ENCODE measurements around the gene RAD1. TPM values are rescaled to one million over a fixed set of nuclear protein-coding genes. Genes with fewer than 3 reads are reported as not detected.

Gene RAD1
- total RNA-seq, 3 donors from 2014 or later (not counting 1 experiment from before 2014, with no cell fraction given): 24.3 to 30.9 (median 29.7) TPM

DNA sequence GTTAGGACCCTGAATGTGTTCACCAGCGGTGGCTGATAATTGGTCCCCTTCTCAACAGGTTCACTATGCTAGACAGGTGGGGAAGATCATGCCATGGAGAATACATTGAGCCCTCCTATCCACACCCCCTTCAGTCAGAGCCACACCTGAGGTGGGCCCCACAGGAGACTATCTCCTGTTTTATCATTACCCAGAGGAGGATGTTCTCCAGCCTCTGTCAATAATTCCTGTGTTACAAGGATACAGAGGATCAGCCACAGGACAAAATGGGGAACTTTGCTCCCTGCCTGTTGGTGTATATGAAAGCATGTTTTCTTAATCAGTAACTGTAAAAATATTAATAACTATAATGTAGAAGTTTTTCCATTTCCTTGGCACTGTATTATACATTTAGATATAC, 25.9 kb downstream of the RAD1 start:
- Mint-ChIP-seq H3K4me1 (no peaks in the 10 kb centered on the region), H3K27ac (no peak overlapping the region), H3K4me3 (no peak overlapping the region), H3K9me3 (no peaks in the 10 kb centered on the region), H3K27me3 (ENCODE audit: low read depth in 2 of 2) (peaks cover 5 to 28% of the 10 kb centered on the region in 2 donors), H3K36me3 (no peaks in the 10 kb centered on the region)
- intact Hi-C loops (cut with micrococcal nuclease): no loop called here
- Histone ChIP-seq H3K27ac (ENCODE audit: low read length) (no peak overlapping the region), H3K4me3 (ENCODE audit: low read length) (no peak overlapping the region), H3K9me3 (ENCODE audit: control insufficient read depth, insufficient read depth, low read length) (no peaks in the 10 kb centered on the region), H3K36me3 (ENCODE audit: control insufficient read depth, insufficient read depth, low read length) (no peaks in the 10 kb centered on the region), H3K4me1 (ENCODE audit: control insufficient read depth, insufficient read depth, low read length) (no peaks in the 10 kb centered on the region), H3K27me3 (ENCODE audit: control insufficient read depth, insufficient read depth, low read length) (no peaks in the 10 kb centered on the region)
- WGBS (ENCODE audit: insufficient coverage): 100% methylated on average over 1 of the region's 1 CpG
- no peak for ATAC-seq
- DNase-seq: no peak
- TF ChIP-seq, protein P1, sequence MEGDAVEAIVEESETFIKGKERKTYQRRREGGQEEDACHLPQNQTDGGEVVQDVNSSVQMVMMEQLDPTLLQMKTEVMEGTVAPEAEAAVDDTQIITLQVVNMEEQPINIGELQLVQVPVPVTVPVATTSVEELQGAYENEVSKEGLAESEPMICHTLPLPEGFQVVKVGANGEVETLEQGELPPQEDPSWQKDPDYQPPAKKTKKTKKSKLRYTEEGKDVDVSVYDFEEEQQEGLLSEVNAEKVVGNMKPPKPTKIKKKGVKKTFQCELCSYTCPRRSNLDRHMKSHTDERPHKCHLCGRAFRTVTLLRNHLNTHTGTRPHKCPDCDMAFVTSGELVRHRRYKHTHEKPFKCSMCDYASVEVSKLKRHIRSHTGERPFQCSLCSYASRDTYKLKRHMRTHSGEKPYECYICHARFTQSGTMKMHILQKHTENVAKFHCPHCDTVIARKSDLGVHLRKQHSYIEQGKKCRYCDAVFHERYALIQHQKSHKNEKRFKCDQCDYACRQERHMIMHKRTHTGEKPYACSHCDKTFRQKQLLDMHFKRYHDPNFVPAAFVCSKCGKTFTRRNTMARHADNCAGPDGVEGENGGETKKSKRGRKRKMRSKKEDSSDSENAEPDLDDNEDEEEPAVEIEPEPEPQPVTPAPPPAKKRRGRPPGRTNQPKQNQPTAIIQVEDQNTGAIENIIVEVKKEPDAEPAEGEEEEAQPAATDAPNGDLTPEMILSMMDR (IDR thresholded peaks at IDR 0.05): no peak

DNA sequence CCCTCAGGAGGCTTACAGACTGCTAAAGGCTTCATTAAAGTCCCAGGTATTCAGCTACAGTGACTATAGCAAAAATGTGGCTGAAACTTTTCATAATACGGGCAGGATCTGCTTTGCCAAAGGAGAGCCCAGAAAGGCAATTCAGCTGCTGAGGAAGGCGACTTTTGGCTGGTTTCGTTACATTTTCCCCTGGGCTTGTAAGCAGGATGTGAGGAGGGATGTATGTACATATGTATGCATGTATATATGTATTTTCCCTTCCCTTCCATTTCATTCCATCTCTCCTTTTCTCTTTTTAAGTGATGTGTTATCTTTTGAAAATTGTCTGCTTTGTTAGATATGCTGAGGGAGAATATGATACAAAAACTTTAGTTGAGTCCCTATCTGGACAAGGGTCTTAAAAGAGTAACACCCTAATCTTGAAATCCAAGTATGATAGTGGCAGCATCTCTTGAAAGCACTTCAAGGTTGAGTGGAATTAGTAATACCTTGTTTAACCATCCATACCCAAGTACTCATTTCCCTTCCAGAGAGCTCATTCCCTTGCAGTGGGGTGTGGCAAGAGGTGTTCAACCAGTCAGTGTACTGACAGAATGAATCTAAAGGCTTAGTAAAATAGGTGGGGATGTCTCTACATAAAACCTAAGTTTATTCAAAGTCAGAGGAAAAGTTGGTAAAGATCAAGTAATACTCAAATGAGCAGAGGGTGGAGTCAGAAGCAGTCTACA, 28.7 kb downstream of the RAD1 start:
- Histone ChIP-seq H3K4me3 (ENCODE audit: low read length) (no peak overlapping the region), H3K36me3 (ENCODE audit: control insufficient read depth, insufficient read depth, low read length) (no peaks in the 10 kb centered on the region), H3K9me3 (ENCODE audit: control insufficient read depth, insufficient read depth, low read length) (no peaks in the 10 kb centered on the region), H3K4me1 (ENCODE audit: control insufficient read depth, insufficient read depth, low read length) (no peaks in the 10 kb centered on the region), H3K27ac (ENCODE audit: low read length) (no peak overlapping the region), H3K27me3 (ENCODE audit: control insufficient read depth, insufficient read depth, low read length) (no peaks in the 10 kb centered on the region)
- Mint-ChIP-seq H3K36me3 (no peaks in the 10 kb centered on the region), H3K4me1 (no peaks in the 10 kb centered on the region), H3K9me3 (no peaks in the 10 kb centered on the region), H3K4me3 (no peak overlapping the region), H3K27me3 (ENCODE audit: low read depth in 2 of 2) (peaks cover 8 to 32% of the 10 kb centered on the region in 2 donors), H3K27ac (no peak overlapping the region)
- intact Hi-C loops (cut with micrococcal nuclease): no loop called here
- 82% methylated on average over 3 of the region's 3 CpGs for WGBS (ENCODE audit: insufficient coverage)
- DNase-seq (no peak), ATAC-seq (no peak)
- TF ChIP-seq, protein P1 (IDR thresholded peaks at IDR 0.05): no peak

DNA sequence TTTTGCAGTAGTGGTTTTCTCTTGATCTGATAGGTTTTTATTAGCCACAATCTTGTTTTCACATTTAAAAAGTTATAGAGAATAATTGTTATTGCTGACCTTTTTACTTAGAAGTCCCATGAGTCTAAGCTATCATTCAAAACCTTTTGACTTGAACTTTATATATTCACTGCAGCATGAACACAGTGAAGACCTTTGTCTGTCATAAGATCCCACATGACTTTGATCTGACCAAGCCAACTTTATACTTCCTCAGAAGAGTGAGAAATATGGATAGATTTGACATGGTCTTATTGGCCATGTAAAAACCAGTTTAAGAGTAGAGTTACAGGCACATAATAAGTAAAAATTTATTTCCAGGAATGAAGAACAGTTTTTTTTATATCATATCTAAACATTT, 34.1 kb downstream of the RAD1 start:
- Mint-ChIP-seq H3K9me3 (no peaks in the 10 kb centered on the region), H3K27ac (no peak overlapping the region), H3K27me3 (ENCODE audit: low read depth in 2 of 2) (peaks cover 4 to 29% of the 10 kb centered on the region in 2 donors), H3K36me3 (no peaks in the 10 kb centered on the region), H3K4me1 (no peaks in the 10 kb centered on the region), H3K4me3 (no peak overlapping the region)
- H3K4me1 ChIP-seq (ENCODE audit: control insufficient read depth, insufficient read depth, low read length): no peaks in the 10 kb centered on the region
- TF ChIP-seq, protein P1 (IDR thresholded peaks at IDR 0.05): no peak
- no peaks in the 10 kb centered on the region for H3K36me3 ChIP-seq (ENCODE audit: control insufficient read depth, insufficient read depth, low read length)
- DNase-seq (no peak), ATAC-seq (no peak)
- no peaks in the 10 kb centered on the region for H3K9me3 ChIP-seq (ENCODE audit: control insufficient read depth, insufficient read depth, low read length)
- intact Hi-C loops (cut with micrococcal nuclease): no loop called here
- peaks cover 2% of the 10 kb centered on the region for H3K27me3 ChIP-seq (ENCODE audit: control insufficient read depth, insufficient read depth, low read length)
- H3K27ac ChIP-seq (ENCODE audit: low read length): no peak overlapping the region
- no peak overlapping the region for H3K4me3 ChIP-seq (ENCODE audit: low read length)

DNA sequence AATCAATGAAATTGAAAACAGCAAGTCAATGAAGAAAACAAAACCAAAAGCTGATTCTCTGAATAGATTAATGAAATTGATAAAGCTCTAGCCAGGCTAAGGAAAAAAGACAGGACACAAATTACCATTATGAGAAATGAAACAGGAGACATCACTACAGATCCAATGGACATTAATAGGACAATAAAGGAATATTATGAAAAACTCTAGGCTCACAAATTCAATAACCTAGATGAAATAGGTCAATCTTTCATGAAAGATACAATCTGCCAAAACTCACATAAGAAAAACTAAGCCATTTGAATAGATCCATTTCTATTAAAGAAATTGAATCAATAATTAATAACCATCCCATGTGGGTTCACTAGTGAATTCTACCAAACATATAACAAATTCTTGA, 39.0 kb downstream of the RAD1 start:
- intact Hi-C loops (cut with micrococcal nuclease): no loop called here
- Mint-ChIP-seq H3K36me3 (no peaks in the 10 kb centered on the region), H3K4me3 (no peak overlapping the region), H3K9me3 (no peaks in the 10 kb centered on the region), H3K27me3 (ENCODE audit: low read depth in 2 of 2) (peaks cover 8 to 48% of the 10 kb centered on the region in 2 donors), H3K4me1 (no peaks in the 10 kb centered on the region), H3K27ac (no peak overlapping the region)
- H3K9me3 ChIP-seq (ENCODE audit: control insufficient read depth, insufficient read depth, low read length): no peaks in the 10 kb centered on the region
- DNase-seq (no peak), ATAC-seq (no peak)
- H3K4me3 ChIP-seq (ENCODE audit: low read length): no peak overlapping the region
- H3K27ac ChIP-seq (ENCODE audit: low read length): no peak overlapping the region
- no peaks in the 10 kb centered on the region for H3K4me1 ChIP-seq (ENCODE audit: control insufficient read depth, insufficient read depth, low read length)
- no peaks in the 10 kb centered on the region for H3K36me3 ChIP-seq (ENCODE audit: control insufficient read depth, insufficient read depth, low read length)
- H3K27me3 ChIP-seq (ENCODE audit: control insufficient read depth, insufficient read depth, low read length): peaks cover 2% of the 10 kb centered on the region
- TF ChIP-seq, protein P1 (IDR thresholded peaks at IDR 0.05): no peak
